H1 (cell line): ENCODE data around the gene OTUD3.

ENCODE experiments used
- ATF3 ChIP-seq: IDR thresholded peaks from 2 replicates; pipeline ENCODE4 v1.6.1; 2011; ENCODE audit warnings: low read depth, mild to moderate bottlenecking, low read length; ENCODE audit not compliant: insufficient read depth
- CHD2 ChIP-seq: IDR thresholded peaks from 2 replicates; pipeline ENCODE4 v1.6.1; 2012; ENCODE audit warnings: low read length, improper control_type of control experiment
- CTCF ChIP-seq, 3 experiments: IDR thresholded peaks; 1 replicate in 2 of 3; 2 replicates in 1 of 3; pipeline versions ENCODE4 v1.5.1 to v1.6.1; 2011; ENCODE audit warnings: low read length in 3 of 3, mild to moderate bottlenecking in 3 of 3, inconsistent platforms in 2 of 3, low read depth in 1 of 3, moderate library complexity in 1 of 3; ENCODE audit not compliant: insufficient read depth in 1 of 3; ENCODE audit errors: control extremely low read depth in 1 of 3
- EP300 ChIP-seq, 2 experiments: IDR thresholded peaks; 1 replicate in 1 of 2; 2 replicates in 1 of 2; pipeline ENCODE4 v1.6.1; 2011 to 2012; ENCODE audit warnings: low read depth in 2 of 2, low read length in 2 of 2, mild to moderate bottlenecking in 2 of 2, borderline replicate concordance in 1 of 2, inconsistent platforms in 1 of 2, moderate library complexity in 1 of 2
- GTF2F1 ChIP-seq: IDR thresholded peaks from 2 replicates; pipeline ENCODE4 v1.6.1; 2012; ENCODE audit warnings: low read depth, low read length, improper control_type of control experiment, borderline replicate concordance
- JUND ChIP-seq: IDR thresholded peaks from 2 replicates; pipeline ENCODE4 v1.6.1; 2011; ENCODE audit warnings: mild to moderate bottlenecking, improper control_type of control experiment, low read length
- MAX ChIP-seq: IDR thresholded peaks from 2 replicates; pipeline ENCODE4 v1.6.1; 2012; ENCODE audit warnings: inconsistent platforms
- POLR2A ChIP-seq, 2 experiments: IDR thresholded peaks; 1 replicate in 1 of 2; 2 replicates in 1 of 2; pipeline ENCODE4 v1.6.1; 2011; ENCODE audit warnings: low read depth in 2 of 2, low read length in 2 of 2, mild to moderate bottlenecking in 2 of 2; ENCODE audit errors: control extremely low read depth in 1 of 2
- POLR2AphosphoS5 ChIP-seq: IDR thresholded peaks from 2 replicates; pipeline ENCODE4 v1.6.1; 2011; ENCODE audit warnings: low read depth, low read length
- RFX5 ChIP-seq: IDR thresholded peaks from 2 replicates; pipeline ENCODE4 v1.6.1; 2011; ENCODE audit warnings: low read depth, low read length, improper control_type of control experiment, borderline replicate concordance
- TAF1 ChIP-seq: IDR thresholded peaks from 2 replicates; pipeline ENCODE4 v1.6.1; 2011; ENCODE audit warnings: mild to moderate bottlenecking, low read depth, low read length
- TCF12 ChIP-seq: IDR thresholded peaks from 2 replicates; pipeline ENCODE4 v1.6.1; 2011; ENCODE audit warnings: low read depth, mild to moderate bottlenecking, low read length
- TEAD4 ChIP-seq: IDR thresholded peaks from 2 replicates; pipeline ENCODE4 v1.6.1; 2012; ENCODE audit warnings: low read depth, low read length, inconsistent platforms, mixed read lengths

- TF ChIP-seq TAF1: no peak
- TF ChIP-seq CTCF (IDR thresholded peaks at IDR 0.05; ENCODE audit: control extremely low read depth in 1 of 3, insufficient read depth in 1 of 3, low read depth in 1 of 3, low read length in 3 of 3): no peak
- TF ChIP-seq RFX5: no peak
- no peak for TF ChIP-seq ATF3
- no peak for TF ChIP-seq TEAD4
- TF ChIP-seq EP300 (IDR thresholded peaks at IDR 0.05; ENCODE audit: borderline replicate concordance in 1 of 2, low read depth in 2 of 2, low read length in 2 of 2): no peak
- no peak for TF ChIP-seq JUND
- TF ChIP-seq MAX: no peak
- TF ChIP-seq CHD2: no peak
- no peak for TF ChIP-seq GTF2F1
- no peak for TF ChIP-seq TCF12
- TF ChIP-seq POLR2AphosphoS5: no peak
- no peak for TF ChIP-seq POLR2A (IDR thresholded peaks at IDR 0.05; ENCODE audit: control extremely low read depth in 1 of 2, low read depth in 2 of 2, low read length in 2 of 2)
Measured at GRCh38 chr1:19945914-19946313, 63.7 kb downstream of the OTUD3 start.
